ENCODE measurements around the gene GSTA1. TPM values are rescaled to one million over a fixed set of nuclear protein-coding genes. Genes with fewer than 3 reads are reported as not detected.
"Not testable (repeated sequence)": the region's sequence is repeated elsewhere in the genome, so short reads cannot be mapped to it uniquely, and the experiment has no call there.

The GSTA1 gene
- total RNA-seq, 1 donor from 2014 or later, result not detected

DNA sequence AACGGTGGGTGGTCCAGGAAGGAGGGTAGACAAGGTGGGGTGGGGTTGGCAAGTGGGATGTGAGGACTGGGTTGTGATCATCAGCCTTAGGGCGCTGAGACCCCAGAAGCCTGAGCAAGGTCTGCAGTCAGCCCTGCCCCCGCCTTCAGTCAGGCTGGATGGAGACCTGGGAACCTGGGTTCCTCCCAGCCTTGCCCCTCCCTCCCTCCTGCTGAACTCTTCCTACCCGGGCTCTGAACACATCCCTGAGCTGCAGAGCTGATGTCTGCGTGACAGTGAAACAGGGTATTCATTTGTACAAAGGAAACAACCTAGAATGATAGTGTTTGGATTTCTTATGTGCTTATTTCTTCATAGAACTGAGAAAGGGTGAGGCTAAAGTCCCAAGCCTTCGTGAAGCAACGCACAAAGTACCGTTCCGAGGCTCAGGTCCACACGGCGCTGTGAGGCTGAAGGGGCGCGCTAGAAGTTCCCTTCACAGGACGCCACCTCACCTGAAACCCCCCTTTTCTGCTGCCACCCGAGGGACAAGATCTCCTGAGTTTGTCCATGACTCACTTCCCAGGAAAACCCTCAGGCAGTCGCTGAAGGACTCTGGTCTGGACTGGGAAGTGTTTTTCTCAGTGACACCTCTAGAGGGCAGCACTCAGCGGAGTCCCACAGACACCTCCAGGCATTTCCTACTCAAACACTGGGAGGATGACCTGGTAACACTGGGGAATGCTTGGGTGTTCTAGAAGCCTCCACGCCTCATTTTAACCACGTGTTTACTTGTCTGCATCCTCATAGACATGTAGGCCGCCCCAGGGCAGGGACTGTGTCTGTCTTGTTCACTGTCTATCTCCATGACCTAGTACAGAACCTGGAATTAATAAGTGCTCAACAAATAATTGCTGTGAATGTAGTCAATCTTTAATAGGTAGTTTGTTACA, 35.8 kb upstream of the GSTA1 start:
- no peak for DNase-seq
- Histone ChIP-seq H3K4me3 (no peak overlapping the region), H3K9me3 (replicated peaks) (no peaks in the 10 kb centered on the region), H3K27me3 (ENCODE audit: low read depth) (peaks cover 48% of the 10 kb centered on the region), H3K36me3 (no peaks in the 10 kb centered on the region), H3K4me1 (no peaks in the 10 kb centered on the region), H3K27ac (replicated peaks) (no peak overlapping the region)
- intact Hi-C loops (cut with micrococcal nuclease), result no loop called here
- peak; percentile 64 for TF ChIP-seq CTCF (IDR thresholded peaks at IDR 0.05; ENCODE audit: borderline replicate concordance)

DNA sequence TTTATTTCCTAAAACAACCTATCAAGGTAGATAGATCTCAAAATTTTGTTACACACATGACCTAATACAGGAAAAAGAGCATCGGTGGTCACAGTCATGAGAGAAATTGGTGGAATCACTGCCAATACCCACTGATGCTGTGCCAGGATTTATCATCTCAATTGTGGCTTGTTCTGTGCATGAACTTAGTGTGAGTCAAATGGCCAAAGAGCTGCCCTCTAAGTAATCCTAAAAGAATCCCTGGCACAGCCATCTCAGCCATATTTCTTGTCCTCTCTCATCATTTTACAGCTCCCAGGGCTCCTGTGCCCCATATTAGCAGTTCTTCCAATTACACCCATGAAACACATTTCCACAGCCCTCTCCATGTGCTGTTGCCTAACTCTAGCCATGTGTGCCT, 30.9 kb upstream of the GSTA1 start:
- Histone ChIP-seq H3K4me3 (no peak overlapping the region), H3K27me3 (ENCODE audit: low read depth) (peaks cover 48% of the 10 kb centered on the region), H3K27ac (replicated peaks) (no peak overlapping the region), H3K36me3 (no peaks in the 10 kb centered on the region), H3K4me1 (no peaks in the 10 kb centered on the region), H3K9me3 (replicated peaks) (no peaks in the 10 kb centered on the region)
- TF ChIP-seq CTCF (IDR thresholded peaks at IDR 0.05; ENCODE audit: borderline replicate concordance), result no peak
- DNase-seq, result no peak
- intact Hi-C loops (cut with micrococcal nuclease), result no loop called here

- intact Hi-C loops (cut with micrococcal nuclease); H3K4me3 ChIP-seq; H3K9me3 ChIP-seq (replicated peaks); H3K27ac ChIP-seq (replicated peaks); H3K4me1 ChIP-seq; H3K36me3 ChIP-seq; DNase-seq: not testable (repeated sequence)
- peaks cover 21% of the 10 kb centered on the region for H3K27me3 ChIP-seq (ENCODE audit: low read depth)
These were observed 27.3 kb upstream of the GSTA1 start for GRCh38 chr6:52830869-52831268.

- Histone ChIP-seq H3K9me3 (replicated peaks) (no peaks in the 10 kb centered on the region), H3K27me3 (ENCODE audit: low read depth) (peaks cover 7% of the 10 kb centered on the region), H3K4me1 (no peaks in the 10 kb centered on the region), H3K36me3 (no peaks in the 10 kb centered on the region), H3K4me3 (no peak overlapping the region), H3K27ac (replicated peaks) (no peak overlapping the region)
- DNase-seq, result no peak
- intact Hi-C loops (cut with micrococcal nuclease), result no loop called here
- TF ChIP-seq CTCF (IDR thresholded peaks at IDR 0.05; ENCODE audit: borderline replicate concordance), result no peak
These were observed 25.6 kb upstream of the GSTA1 start for GRCh38 chr6:52829046-52829817.

- intact Hi-C loops (cut with micrococcal nuclease), result not testable (repeated sequence)
These were observed 25.0 kb upstream of the GSTA1 start for GRCh38 chr6:52828621-52829020.

GRCh38 chr6:52827073-52827783, 23.6 kb upstream of the GSTA1 start:
- H3K27me3 ChIP-seq (ENCODE audit: low read depth); H3K27ac ChIP-seq (replicated peaks); DNase-seq; H3K4me3 ChIP-seq; H3K4me1 ChIP-seq; H3K36me3 ChIP-seq; H3K9me3 ChIP-seq (replicated peaks): not testable (repeated sequence)
- intact Hi-C loops (cut with micrococcal nuclease), result loop anchor here (2.0 kb wide), 1 partner anchor 40 kb away; no protein-coding TSS in a partner anchor

More at GRCh38 chr6:52828621-52829020, 25.0 kb upstream of the GSTA1 start:
- H3K36me3 ChIP-seq; H3K4me3 ChIP-seq; H3K4me1 ChIP-seq; DNase-seq; H3K27ac ChIP-seq (replicated peaks); H3K27me3 ChIP-seq (ENCODE audit: low read depth); H3K9me3 ChIP-seq (replicated peaks): not testable (repeated sequence)
